SU-DHL-6 (cell line): Measurements from ENCODE around the gene PPM1L.

Experiments
- EZH2phosphoT487 ChIP-seq: fragments of 200-600 bp; sonication (generic), shearing (Covaris generic); conservative IDR thresholded peaks from 2 replicates; pipeline ENCODE4 v1.6.1; 2018; ENCODE audit warnings: mild to moderate bottlenecking, antibody characterized with exemption, low read length, moderate library complexity, mixed read lengths
- TF ChIP-seq, protein P1 (sequence below): fragments of 200-600 bp; sonication (generic); IDR thresholded peaks from one replicate; pipeline ENCODE4 v1.5.1; 2017; ENCODE audit warnings: antibody characterized with exemption, mild to moderate bottlenecking, low read length, moderate library complexity; ENCODE audit not compliant: insufficient read depth, poor library complexity, severe bottlenecking

DNA sequence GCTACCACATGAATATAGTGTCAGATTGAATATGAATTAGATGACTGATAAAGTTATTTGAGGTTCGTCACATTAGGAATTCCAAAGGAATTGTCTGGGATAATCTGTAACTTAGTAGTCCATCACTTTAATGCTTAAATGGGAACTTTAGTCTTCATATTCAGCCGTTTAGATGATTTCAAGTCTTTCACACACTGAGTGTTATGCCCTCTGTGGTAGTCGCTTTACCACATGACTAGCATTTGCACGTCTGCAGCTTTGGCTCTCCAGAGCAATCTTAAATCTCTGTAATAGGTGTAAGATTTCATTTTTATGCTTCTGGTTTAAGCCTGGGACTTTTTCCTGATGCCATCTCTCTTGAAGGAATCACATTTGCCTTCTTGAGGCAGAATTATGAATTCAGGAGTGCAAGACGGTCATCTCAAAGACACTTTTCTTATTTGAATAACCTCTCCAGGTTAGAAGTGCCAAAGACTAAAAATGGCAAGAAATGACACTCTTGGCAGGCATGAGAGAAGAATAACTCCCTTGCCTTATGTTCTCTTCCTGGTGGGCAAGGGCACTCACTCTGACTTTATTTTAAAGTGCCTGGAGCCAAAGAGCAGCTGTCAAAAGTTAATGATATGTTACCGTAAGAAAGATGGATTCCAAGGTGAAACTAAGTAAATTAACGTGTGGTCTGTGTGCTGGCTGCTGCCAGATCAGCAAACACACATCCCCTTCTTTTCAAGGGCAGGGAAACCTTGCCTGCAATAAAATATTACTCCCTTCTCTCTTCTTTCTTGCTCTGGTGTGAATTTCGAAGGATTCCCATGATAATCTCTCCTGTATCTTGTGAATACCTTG, 195.8 kb downstream of the PPM1L start:
- TF ChIP-seq, protein P1, sequence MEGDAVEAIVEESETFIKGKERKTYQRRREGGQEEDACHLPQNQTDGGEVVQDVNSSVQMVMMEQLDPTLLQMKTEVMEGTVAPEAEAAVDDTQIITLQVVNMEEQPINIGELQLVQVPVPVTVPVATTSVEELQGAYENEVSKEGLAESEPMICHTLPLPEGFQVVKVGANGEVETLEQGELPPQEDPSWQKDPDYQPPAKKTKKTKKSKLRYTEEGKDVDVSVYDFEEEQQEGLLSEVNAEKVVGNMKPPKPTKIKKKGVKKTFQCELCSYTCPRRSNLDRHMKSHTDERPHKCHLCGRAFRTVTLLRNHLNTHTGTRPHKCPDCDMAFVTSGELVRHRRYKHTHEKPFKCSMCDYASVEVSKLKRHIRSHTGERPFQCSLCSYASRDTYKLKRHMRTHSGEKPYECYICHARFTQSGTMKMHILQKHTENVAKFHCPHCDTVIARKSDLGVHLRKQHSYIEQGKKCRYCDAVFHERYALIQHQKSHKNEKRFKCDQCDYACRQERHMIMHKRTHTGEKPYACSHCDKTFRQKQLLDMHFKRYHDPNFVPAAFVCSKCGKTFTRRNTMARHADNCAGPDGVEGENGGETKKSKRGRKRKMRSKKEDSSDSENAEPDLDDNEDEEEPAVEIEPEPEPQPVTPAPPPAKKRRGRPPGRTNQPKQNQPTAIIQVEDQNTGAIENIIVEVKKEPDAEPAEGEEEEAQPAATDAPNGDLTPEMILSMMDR: no peak
- no peak for TF ChIP-seq EZH2phosphoT487
